ENCODE measurements around the gene UBE2Q2. TPM values are rescaled to one million over a fixed set of nuclear protein-coding genes. Genes with fewer than 3 reads are reported as not detected.

UBE2Q2 gene
- total and polyA plus RNA-seq, 9 of the 15 experiments (the other 6 are each of a cell fraction or from before 2014, with no cell fraction given): 6.2 to 24.0 (median 16.2) TPM

DNA sequence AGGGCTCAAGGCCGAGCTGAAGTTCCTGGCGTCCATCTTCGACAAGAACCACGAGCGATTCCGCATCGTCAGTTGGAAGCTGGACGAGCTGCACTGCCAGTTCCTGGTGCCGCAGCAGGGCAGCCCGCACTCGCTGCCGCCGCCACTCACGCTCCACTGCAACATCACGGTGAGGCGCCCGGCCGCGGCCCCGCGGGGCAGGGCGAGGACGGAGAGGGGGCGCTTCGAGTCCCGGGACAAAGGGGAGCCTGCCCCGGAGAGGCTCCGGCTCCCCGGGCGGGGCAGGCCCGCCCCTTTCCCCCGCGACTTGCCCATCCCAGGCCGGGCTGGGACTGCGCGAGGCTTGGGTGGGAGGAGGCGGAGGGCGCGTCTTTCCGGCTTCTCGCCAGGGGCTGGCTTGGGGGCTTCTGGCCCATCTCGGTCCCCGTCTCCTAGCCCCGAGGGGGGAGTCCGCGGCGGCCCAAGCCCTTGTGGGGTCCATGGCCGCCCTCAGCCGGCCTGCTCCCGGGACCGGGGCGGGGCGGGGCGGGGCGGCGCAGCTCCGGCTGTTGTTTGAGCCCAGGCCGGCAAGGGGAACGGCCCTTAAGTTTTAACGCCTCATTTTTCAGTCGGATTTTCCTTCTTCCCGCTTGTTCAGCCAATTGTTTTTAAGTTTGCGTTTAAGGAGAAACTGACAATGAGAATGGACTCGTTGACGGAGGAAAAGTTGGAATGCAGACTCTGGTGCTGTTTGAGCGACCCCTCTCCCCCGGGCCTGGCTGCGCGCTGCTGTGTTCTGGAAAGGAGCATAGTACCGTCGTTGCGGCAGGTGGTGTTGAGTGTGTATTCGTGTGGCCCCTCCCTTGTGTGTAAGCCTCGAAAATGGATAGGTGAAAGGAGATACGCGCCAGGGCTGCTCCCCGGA, 683 bp downstream of the UBE2Q2 start:
- peak; percentile 67 to 84 (median 75) for DNase-seq (ENCODE audit: extremely low read depth in 1 of 4, low spot score in 3 of 4)
- ATAC-seq: peak; percentile 76
- H3K9ac ChIP-seq (ENCODE audit: insufficient read depth in 1 of 2, low read depth in 2 of 2, low read length in 2 of 2): peak overlapping the region; percentile 81 to 91
- H3K4me3 ChIP-seq: peak overlapping the region; percentile 82
- H2AFZ ChIP-seq (ENCODE audit: low read depth, low read length): peak overlapping the region; percentile 89
- peaks cover 34 to 41% of the 10 kb centered on the region in 2 experiments for H3K4me1 ChIP-seq (replicated peaks in 1 of 2; ENCODE audit: control insufficient read depth in 2 of 2, insufficient read depth in 2 of 2, low read length in 2 of 2)
- H3K36me3 ChIP-seq (ENCODE audit: control insufficient read depth, insufficient read depth, low read length): peaks cover 16% of the 10 kb centered on the region; the same call in 2 of the 3 replicates
- peaks cover 3% of the 10 kb centered on the region; the same call in 1 of the 2 replicates for H4K20me1 ChIP-seq (replicated peaks; ENCODE audit: control insufficient read depth, insufficient read depth, low read length)
- in situ Hi-C loops (cut with MboI) (no loop called here), intact Hi-C loops (cut with micrococcal nuclease) (loop anchor here (2.0 kb wide), 1 partner anchor 59 kb away; the partner anchor contains the start of gene FBXO22)
- H3K27me3 ChIP-seq (ENCODE audit: control insufficient read depth in 2 of 2, insufficient read depth in 2 of 2, low read length in 2 of 2): no peaks in the 10 kb centered on the region
- ChIA-PET POLR2A (interaction anchor here (0.6 to 4.4 kb wide), 15 partner anchors 9 to 309 kb away, joined by 3 to 38 read pairs (median 4); no protein-coding TSS in a partner anchor), CTCF (ENCODE audit: low intra/inter-chr PET ratio) (no interaction called here)
- H3K27ac ChIP-seq (ENCODE audit: extremely low read depth, low read depth, low read length): peak overlapping the region; percentile 94
- H3K9me3 ChIP-seq (replicated peaks; ENCODE audit: control insufficient read depth, insufficient read depth, low read depth, low read length): no peaks in the 10 kb centered on the region
- under 1% methylated on average over 70 of the region's 77 CpGs for WGBS (ENCODE audit: insufficient coverage, low coverage, missing lambda C conversion rate)
- H3K9me1 ChIP-seq (ENCODE audit: control insufficient read depth, insufficient read depth, low read length): no peaks in the 10 kb centered on the region
- peak overlapping the region; percentile 92 for H3K4me2 ChIP-seq (ENCODE audit: insufficient read depth, low read length)
- H3K79me2 ChIP-seq (ENCODE audit: control insufficient read depth, insufficient read depth, low read length): peaks cover 56% of the 10 kb centered on the region
- no TSS peak for BruUV-seq (replicated peaks)
- FAIRE-seq: no peak
- TF ChIP-seq, protein P1, sequence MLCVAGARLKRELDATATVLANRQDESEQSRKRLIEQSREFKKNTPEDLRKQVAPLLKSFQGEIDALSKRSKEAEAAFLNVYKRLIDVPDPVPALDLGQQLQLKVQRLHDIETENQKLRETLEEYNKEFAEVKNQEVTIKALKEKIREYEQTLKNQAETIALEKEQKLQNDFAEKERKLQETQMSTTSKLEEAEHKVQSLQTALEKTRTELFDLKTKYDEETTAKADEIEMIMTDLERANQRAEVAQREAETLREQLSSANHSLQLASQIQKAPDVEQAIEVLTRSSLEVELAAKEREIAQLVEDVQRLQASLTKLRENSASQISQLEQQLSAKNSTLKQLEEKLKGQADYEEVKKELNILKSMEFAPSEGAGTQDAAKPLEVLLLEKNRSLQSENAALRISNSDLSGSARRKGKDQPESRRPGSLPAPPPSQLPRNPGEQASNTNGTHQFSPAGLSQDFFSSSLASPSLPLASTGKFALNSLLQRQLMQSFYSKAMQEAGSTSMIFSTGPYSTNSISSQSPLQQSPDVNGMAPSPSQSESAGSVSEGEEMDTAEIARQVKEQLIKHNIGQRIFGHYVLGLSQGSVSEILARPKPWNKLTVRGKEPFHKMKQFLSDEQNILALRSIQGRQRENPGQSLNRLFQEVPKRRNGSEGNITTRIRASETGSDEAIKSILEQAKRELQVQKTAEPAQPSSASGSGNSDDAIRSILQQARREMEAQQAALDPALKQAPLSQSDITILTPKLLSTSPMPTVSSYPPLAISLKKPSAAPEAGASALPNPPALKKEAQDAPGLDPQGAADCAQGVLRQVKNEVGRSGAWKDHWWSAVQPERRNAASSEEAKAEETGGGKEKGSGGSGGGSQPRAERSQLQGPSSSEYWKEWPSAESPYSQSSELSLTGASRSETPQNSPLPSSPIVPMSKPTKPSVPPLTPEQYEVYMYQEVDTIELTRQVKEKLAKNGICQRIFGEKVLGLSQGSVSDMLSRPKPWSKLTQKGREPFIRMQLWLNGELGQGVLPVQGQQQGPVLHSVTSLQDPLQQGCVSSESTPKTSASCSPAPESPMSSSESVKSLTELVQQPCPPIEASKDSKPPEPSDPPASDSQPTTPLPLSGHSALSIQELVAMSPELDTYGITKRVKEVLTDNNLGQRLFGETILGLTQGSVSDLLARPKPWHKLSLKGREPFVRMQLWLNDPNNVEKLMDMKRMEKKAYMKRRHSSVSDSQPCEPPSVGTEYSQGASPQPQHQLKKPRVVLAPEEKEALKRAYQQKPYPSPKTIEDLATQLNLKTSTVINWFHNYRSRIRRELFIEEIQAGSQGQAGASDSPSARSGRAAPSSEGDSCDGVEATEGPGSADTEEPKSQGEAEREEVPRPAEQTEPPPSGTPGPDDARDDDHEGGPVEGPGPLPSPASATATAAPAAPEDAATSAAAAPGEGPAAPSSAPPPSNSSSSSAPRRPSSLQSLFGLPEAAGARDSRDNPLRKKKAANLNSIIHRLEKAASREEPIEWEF (CRISPR knock-in tag; IDR thresholded peaks at IDR 0.05): no peak
- TF ChIP-seq NBN (IDR thresholded peaks at IDR 0.05; ENCODE audit: low read depth) (peak; percentile 20; the same call in 1 of the 2 replicates), SUPT5H (IDR thresholded peaks at IDR 0.05) (peak; percentile 24; the same call in 1 of the 2 replicates), NR2F6 (CRISPR knock-in tag; IDR thresholded peaks at IDR 0.05) (no peak), E2F3 (CRISPR knock-in tag; IDR thresholded peaks at IDR 0.05) (0 out of 2 replicates have a peak, but pooled peaks have one; percentile 38), ARNT (IDR thresholded peaks at IDR 0.05) (no peak), SP2 (IDR thresholded peaks at IDR 0.05; ENCODE audit: extremely low read depth, low read depth, low read length, poor library complexity, severe bottlenecking) (no peak), ZNF586 (CRISPR knock-in tag; conservative IDR thresholded peaks at IDR 0.05) (no peak)
- TF ChIP-seq, protein P2, sequence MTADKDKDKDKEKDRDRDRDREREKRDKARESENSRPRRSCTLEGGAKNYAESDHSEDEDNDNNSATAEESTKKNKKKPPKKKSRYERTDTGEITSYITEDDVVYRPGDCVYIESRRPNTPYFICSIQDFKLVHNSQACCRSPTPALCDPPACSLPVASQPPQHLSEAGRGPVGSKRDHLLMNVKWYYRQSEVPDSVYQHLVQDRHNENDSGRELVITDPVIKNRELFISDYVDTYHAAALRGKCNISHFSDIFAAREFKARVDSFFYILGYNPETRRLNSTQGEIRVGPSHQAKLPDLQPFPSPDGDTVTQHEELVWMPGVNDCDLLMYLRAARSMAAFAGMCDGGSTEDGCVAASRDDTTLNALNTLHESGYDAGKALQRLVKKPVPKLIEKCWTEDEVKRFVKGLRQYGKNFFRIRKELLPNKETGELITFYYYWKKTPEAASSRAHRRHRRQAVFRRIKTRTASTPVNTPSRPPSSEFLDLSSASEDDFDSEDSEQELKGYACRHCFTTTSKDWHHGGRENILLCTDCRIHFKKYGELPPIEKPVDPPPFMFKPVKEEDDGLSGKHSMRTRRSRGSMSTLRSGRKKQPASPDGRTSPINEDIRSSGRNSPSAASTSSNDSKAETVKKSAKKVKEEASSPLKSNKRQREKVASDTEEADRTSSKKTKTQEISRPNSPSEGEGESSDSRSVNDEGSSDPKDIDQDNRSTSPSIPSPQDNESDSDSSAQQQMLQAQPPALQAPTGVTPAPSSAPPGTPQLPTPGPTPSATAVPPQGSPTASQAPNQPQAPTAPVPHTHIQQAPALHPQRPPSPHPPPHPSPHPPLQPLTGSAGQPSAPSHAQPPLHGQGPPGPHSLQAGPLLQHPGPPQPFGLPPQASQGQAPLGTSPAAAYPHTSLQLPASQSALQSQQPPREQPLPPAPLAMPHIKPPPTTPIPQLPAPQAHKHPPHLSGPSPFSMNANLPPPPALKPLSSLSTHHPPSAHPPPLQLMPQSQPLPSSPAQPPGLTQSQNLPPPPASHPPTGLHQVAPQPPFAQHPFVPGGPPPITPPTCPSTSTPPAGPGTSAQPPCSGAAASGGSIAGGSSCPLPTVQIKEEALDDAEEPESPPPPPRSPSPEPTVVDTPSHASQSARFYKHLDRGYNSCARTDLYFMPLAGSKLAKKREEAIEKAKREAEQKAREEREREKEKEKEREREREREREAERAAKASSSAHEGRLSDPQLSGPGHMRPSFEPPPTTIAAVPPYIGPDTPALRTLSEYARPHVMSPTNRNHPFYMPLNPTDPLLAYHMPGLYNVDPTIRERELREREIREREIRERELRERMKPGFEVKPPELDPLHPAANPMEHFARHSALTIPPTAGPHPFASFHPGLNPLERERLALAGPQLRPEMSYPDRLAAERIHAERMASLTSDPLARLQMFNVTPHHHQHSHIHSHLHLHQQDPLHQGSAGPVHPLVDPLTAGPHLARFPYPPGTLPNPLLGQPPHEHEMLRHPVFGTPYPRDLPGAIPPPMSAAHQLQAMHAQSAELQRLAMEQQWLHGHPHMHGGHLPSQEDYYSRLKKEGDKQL (CRISPR knock-in tag; IDR thresholded peaks at IDR 0.05; ENCODE audit: borderline replicate concordance): no peak

Data from K562 (cell line).